IPS-11a (cell line): ENCODE data around the gene CRTC1.

ENCODE experiments used
- H3K4me3 ChIP-seq: one replicate; pipeline ENCODE4 v1.5.1; 2013; ENCODE audit warnings: low read depth, low read length, control low read depth

CRTC1 gene

DNA sequence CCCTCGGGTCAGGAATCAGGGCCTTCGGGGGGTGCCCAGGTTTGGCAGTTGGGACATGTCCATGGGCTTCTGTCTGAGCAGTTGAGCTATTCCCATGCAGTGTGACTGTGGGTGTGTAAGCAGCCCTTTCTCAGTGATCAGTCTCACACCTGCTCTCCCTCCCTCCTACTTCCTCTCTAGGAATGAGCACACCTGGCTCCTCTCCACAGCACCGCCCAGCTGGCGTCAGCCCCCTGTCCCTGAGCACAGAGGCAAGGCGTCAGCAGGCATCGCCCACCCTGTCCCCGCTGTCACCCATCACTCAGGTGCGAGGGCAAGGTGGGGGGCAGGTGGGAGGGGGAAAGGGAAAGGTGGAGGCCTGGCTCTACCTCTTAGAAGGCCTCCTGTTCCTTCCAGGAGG is 81.7 kb downstream of the CRTC1 start:
- H3K4me3 ChIP-seq = no peak overlapping the region

DNA sequence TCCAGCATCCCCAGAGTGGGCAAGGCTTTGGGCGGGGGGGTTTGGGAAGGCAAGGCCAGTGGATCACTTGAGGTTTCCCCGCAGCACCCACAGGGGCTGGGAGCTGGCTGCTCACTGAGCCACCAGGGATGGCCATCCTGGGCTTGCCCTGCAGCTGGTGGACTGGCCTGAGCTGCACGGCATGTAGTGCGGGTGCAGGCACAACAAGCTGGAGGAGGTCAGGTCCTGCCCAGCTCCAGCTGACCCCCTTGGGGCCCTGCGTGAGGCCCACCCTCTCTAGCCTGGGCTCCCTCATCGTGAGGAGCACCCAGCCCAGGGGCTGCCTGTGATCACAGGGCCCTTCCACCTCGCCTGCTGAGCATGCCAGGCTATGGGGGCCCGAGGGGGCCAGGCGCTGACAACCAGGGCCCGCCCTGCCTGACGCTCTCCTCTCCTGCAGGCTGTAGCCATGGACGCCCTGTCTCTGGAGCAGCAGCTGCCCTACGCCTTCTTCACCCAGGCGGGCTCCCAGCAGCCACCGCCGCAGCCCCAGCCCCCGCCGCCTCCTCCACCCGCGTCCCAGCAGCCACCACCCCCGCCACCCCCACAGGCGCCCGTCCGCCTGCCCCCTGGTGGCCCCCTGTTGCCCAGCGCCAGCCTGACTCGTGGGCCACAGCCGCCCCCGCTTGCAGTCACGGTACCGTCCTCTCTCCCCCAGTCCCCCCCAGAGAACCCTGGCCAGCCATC is 84.7 kb downstream of the CRTC1 start:
- H3K4me3 ChIP-seq = no peak overlapping the region

DNA sequence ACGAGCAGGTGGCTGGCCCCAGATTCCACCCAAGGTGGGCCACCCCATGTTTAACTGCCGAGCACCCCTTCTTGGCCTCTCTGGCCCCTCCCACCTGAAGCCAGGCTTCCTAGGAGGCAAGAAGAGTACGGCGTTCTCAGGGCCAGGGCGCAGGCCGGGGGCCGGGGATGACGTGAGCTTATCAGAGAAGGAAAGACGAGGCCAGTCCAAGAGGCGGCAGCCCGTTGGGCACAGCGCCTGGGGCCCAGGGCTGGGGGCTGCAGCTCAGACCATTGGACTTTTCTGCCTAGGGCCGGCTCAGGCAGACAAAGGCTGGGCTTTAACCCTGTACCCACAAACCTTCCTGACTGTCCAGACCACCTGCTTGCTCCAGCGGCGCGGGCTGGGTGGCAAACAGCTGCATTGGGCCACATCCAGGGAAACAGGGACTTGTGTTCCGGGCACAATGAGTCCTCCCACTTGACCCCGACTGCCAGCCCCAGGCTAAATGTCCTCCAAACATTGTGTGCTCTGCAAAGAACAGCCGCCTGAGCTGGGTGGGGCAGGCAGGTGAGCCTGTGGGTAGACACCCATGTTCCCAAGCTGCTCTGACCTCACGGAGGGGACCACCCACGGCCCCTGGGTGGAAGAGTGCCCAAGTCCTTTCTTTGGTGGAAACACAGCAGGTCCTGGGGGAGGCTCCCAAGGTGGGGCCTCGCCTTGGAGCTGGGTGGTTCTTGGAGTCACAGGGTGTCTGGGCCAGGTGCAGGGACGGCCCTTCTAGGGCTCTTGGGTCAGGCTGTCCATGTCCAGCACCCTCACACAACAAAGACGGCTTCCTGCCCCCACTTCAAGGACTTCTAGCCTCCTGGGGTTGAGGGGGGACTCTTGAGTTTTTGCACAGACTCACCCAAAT is 85.8 kb downstream of the CRTC1 start:
- no peak overlapping the region for H3K4me3 ChIP-seq

DNA sequence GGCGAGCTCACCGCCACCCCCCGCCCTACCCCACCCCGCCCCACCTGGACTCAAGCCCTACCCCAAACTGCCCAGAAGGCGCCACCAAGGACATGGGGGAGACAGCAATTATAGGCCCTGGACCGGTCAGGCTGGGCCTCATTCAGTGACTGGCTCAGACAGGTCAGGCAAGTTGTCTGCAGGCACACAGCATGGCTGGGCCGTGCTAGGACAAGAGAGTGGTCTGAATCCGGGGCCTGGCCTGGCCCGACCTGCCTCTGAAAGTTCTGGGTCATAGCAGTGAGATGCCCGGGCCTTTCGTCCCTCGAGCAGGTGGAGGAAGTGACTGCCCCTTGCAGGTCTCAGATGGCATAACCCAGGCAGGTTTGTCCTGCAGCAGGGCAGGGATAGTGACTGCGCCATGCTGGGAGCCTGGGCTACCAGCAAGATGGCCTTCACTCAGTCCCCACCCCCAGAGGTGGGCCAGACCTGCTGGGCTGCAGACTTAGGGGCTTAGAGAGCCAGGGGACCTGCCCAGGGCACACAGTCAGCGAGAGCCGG is 86.6 kb downstream of the CRTC1 start:
- no peak overlapping the region for H3K4me3 ChIP-seq

DNA sequence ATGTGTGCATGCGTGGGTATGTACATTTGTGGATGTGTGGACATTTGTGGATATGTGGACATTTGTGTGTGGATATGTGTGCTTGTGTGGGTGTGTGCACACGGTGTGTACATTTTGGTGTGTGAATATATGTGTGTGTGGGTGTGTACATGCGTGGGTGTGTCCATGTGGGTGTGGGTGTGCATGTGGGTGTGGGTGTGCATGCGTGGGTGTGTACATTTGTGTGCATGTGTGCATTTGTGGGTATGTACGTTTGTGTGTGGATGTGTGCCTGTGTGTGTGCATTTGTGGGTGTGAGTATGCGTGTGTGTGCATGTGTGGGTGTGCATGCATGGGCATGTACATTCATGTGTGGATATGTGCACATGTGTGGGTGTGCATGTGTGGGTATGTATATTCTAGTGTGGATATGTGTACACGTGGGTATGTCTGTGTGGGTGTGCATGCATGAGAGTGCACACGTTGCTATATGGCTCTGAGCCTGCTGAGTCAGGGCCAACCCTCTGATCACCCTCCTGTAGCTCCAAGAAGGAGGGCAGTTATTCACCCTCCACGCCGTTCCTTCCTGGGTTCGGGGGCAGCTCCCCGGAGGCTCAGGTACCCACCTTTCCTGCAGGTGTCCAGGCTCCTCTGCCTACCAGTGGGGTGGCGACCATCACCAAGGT is 87.3 kb downstream of the CRTC1 start:
- H3K4me3 ChIP-seq = no peak overlapping the region

DNA sequence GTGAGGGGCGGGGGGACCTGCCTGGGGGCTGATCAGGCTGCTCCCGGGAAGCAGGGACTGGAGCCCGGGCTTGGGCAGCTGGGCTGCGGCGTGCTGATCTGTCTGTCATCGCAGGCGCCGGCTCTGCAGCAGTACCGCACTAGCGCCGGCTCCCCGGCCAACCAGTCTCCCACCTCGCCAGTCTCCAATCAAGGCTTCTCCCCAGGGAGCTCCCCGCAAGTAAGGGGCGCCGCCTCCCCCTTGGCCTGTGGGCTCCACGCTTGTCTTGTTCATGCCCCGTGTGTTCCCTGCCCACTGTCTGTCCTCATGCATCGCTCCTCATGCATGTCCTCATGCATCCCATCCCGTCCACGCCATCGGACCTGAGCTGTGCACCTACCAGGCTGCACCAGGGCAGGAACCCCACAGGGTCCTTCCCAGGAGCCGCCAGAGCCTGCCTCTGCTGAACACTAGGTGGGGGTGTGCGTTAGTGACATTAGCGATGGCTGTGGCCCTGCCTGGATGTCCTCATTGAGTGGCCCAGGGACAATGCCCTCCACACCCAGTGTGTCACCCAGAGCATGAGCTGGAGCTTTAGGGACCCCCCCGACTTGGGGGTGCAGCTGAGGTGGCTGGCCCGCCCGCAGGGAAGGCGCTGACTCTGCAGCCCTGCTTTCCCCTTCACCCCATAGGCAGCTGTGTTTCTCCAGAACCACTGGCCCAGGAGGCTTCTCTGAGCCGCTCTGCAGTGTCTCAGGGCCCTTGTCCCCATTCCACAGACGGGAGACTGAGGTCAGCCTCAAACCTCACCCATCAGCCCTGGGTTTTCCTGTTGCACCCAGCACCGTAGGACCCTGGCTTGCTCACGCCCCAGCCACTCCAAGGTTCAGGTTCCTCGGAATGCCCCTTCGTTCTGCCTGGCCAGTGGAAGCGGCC is 88.1 kb downstream of the CRTC1 start:
- no peak overlapping the region for H3K4me3 ChIP-seq

DNA sequence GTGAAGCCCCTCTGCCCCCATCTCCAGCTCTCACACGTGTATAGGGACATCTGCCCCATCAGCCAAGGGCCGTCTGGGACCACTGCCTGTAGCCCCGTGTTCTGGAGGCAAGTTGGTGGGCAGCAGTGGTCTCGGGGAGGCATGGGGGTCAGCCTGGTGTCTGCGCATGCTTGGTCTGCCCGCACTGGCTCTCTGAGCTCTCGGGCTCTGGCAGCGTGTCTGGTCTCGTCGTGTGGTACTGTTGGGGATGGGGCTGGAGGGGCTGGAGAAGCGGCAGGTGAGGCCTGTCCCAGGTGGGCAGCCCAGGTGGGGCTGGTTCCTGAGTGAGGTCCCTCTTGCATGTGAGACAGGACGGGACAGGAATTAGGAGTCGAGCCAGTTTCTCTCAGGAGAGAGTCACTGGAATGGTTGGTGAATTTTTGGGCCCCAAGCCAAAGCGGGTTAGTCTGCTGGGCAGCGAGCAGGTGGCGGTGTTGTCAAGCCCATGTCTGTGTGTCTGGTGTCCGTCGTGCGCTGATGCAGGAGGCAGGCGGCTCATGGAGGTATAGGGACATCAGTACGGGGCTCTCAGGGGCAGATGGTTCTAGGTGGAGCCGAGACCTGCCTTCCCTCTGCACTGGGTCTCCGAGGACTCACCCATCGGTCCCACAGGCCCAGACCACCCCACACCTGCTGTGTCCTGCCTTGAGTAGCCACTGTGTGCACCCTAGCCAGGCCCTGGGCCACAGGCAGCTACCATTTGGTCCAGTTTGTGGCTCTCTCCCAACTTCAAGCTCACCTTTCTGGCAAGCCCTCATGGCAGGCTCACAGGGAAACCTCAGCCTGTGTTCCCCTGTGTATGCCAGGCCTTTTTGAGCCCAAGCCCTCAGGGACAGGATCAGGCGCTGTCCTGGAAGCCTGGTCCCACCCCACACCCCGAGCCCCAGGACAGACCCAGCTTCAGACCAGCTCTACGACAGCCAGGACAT is 89.4 kb downstream of the CRTC1 start:
- H3K4me3 ChIP-seq = no peak overlapping the region

DNA sequence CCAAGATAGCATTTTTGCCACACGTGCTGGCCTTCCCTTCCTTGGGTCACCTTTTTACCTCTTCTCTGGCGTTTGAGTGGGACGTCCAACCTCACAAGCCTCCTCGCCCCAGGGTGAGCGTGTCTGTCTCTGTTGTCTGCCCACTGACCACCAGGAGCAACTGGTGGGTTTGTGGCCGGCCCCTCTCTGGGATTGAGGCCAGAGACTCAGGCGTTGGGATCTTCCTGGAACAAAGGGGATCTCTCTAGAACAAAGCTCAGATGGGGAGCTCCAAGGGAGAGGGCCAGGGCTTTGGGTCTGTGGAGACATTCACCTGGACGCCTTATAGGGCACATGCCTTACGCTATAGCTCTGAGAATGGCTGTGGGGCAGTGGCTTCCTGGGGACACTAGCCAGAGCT is 90.2 kb downstream of the CRTC1 start:
- H3K4me3 ChIP-seq = no peak overlapping the region

DNA sequence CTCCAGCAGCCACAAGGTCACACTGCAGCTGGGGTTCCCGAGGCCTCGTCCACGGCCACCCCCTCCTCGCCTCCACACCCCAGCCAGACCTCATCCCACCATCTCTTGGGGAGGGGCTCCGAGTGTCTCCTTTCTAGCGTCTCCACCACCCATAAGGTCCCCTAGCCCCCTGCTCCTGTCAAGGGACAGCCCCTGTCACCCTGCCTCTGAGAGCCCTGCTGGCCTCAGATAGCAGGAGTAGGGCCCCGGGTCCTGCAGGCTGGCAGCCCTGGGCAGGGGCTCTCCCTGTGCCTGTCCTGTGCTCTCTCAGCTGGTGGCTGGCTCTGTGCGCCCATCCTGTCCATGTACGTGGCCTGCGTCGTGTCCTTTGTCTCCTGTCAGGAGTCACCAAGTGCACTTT is 90.6 kb downstream of the CRTC1 start:
- H3K4me3 ChIP-seq = no peak overlapping the region

DNA sequence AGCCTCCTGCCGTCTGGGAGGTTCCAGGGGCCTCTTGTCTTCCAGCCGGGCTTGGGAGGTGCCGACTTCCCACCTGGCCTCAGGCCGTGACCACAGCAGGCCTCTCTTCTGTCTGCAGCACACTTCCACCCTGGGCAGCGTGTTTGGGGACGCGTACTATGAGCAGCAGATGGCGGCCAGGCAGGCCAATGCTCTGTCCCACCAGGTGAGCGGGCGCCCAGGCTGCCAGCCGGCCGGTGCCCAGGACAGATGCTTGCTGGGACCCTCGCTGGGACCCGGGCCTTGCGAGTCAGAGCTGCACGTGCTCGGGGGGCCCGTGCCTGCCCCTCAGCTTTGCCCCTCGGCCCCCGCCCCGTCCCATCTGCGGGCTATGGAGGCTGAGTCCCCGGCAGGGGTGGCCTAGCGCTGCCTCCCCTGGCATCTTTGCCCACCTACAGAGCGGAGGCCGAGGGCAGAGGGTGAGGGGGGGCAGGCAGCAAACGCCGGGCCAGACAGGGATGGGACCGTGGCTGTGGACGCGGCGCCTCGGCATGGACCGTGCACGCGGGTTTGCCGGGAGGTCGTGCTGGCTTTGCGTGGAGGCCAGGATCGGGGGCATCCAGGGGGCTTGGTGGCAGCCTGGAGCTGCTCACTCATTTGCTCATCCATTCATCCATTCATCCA is 91.4 kb downstream of the CRTC1 start:
- H3K4me3 ChIP-seq = no peak overlapping the region

DNA sequence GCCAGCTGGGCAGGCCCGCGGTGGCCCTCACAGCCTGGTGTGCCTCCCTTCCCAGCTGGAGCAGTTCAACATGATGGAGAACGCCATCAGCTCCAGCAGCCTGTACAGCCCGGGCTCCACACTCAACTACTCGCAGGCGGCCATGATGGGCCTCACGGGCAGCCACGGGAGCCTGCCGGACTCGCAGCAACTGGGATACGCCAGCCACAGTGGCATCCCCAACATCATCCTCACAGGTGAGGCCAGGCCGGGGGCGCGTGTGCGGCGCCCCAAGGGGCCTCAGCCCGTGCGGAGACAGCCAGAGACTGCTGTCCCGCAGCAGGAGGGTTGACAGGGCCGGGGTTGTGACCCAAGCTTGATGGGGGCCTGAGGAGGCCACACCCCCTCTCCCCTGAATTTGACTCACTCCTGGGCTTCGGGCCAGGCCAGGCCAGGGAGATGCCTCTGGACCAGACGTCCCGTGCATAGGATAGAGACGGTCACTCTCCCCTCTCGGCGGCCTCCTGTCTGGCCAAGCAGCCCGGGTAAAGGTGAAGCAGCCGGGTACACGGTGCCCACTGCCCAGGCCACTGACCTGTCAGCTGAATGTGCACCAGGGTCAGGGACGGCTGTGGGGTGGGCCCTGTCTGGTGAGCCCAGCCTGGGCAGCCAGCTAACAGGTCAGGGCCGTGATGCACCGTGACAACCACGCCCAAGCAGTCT is 92.3 kb downstream of the CRTC1 start:
- no peak overlapping the region for H3K4me3 ChIP-seq

DNA sequence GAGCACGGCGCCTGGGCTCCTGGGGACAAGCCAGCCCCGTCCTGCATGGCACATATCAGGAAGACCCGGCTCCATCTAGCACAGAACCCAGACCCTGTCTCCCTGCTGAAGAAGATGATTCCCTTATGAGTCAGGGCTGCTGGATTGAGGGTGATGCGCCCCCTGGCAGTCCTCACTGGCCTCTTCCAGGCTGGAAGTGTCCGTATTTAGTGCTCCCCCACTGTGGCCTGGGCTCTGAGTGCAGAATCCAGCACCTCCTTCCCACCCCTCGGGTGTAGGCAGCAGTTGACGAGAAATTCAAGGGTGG is 92.8 kb downstream of the CRTC1 start:
- no peak overlapping the region for H3K4me3 ChIP-seq

DNA sequence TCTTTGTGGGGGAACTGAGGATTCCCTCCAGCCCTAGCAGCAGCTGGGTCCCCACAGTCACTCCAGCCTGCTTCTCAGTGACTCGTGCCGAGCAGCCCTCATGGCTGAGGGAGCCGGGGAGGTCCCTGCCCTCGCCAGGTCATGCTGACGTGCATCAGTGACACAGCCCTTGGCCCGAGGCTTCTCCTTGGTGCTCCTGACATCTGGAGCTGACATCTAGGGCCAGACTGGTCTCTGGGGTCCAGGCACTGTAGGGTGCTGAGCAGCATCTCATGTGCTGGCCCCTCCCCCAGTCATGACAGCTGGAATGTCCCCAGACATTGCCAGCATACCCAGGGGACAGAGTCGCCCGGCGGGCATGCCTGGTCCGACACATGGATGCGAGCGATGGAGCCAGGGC is 93.3 kb downstream of the CRTC1 start:
- H3K4me3 ChIP-seq = no peak overlapping the region

DNA sequence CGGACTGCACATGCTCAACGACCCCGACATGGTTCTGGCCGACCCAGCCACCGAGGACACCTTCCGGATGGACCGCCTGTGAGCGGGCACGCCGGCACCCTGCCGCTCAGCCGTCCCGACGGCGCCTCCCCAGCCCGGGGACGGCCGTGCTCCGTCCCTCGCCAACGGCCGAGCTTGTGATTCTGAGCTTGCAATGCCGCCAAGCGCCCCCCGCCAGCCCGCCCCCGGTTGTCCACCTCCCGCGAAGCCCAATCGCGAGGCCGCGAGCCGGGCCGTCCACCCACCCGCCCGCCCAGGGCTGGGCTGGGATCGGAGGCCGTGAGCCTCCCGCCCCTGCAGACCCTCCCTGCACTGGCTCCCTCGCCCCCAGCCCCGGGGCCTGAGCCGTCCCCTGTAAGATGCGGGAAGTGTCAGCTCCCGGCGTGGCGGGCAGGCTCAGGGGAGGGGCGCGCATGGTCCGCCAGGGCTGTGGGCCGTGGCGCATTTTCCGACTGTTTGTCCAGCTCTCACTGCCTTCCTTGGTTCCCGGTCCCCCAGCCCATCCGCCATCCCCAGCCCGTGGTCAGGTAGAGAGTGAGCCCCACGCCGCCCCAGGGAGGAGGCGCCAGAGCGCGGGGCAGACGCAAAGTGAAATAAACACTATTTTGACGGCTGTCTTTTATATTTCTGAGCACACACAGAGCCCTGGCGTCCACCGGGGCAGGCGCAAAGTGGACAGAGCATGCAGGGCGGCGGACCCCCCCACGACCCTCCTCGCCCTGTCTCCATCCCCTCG is 94.0 kb downstream of the CRTC1 start:
- H3K4me3 ChIP-seq = no peak overlapping the region

DNA sequence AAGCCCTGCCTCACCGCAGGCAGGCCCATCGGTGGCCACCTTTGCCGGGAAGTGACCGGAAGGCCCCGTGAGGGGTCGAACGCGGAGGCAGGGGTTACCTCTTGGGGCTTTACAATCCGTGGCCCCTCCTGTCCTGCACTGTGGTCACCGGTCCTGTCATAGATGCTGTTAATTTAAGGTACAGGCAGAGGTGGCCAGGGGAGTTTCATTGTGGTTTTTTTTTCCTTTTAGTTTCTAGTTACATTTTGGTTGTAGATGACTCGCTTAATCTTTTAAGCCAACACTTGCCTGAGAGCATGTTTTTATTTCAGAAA is 94.6 kb downstream of the CRTC1 start:
- H3K4me3 ChIP-seq = no peak overlapping the region

DNA sequence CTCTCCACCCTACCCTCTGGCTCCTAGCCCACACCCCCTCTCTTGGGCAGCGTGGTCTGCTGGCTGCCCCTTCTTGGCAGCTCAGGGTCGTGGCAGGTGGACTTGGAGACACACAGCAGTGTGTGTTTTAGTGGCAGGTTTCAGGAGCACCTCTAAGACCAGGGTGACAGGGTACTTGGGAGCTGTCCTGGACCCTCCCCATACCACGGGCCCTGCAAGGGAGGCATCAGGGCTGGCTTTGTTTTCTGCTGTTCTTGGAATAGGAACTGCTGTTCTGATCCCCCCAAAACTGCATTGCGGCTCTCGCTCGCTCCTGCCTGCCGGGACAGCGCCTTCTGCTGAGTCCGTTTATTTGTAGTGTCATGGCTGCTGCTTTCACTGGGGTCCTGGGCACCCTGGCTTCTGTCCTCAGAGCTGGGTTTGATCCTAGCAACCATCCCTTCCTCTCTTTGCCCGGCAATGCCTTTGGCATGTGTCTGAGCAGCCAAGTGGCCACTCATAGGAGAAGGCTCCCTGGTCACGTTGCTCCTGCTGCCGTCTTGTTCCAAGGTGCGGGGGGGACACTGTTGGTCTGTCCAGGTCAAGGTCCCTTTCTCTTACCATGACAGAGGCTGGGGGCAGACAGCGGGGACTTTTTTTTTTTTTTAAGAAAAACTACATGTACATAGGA is 95.5 kb downstream of the CRTC1 start:
- no peak overlapping the region for H3K4me3 ChIP-seq

DNA sequence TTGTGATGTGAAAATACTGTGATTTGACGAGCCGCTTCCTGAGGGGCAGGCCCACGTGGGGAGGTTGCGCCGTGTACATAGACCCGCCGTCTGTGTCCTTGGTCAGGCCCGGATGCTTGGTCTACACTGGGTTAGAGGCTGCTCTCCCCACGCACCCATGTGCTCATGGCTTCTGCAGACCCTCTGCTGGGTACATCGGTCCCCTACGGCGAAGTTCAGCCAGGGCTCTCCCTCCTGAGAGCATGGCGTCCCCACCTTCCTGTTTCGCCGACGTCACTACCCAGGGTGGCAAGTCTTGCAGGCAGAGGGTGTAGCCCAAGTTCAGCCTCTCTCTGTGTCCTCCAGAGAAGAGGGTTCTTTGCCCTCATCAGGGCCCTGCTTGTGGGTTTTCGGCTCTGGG is 96.6 kb downstream of the CRTC1 start:
- H3K4me3 ChIP-seq = no peak overlapping the region
